ENCODE measurements around the gene NDUFS1. TPM values are rescaled to one million over a fixed set of nuclear protein-coding genes. Genes with fewer than 3 reads are reported as not detected.

The NDUFS1 gene
- total and polyA plus RNA-seq, 2 of the 8 experiments (the other 6 are each of a cell fraction or from before 2014, with no cell fraction given), result 42.1 to 97.0 TPM

DNA sequence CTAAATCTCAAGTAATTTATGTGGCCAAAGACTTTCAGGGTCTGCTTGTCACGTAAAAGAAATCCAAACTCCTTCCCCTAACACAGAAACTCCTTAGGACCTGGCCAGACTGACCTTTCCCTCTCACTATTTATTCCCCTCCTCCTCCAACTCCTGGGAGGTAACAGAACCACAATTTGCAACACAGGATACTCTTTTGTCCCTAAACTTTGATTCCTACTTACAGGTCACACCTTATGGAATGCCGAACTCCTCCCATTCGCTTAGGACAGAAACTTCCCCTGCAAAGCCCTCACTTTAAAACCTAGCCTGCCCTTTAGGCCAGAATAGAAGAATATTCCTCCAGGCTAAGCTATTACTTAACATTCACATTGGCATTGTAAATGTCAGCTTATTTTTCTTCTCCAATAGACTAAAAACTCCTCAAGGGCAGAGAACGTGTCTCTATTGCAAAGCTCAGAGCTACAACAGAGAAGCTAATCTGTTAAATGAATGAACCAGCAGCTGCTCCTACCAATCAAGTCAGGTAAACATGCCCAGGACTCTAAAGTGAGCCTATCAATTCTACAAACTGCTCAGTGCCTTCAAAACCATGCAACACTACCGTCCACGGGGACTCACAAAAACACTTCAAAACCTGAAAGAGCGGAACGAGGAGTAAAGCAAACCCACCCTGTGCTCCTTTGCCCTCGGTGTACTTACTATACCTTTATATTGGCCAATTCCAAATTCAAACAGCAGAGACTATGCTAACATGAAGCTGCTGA lies 79.4 kb downstream of the NDUFS1 start:
- Histone ChIP-seq H4K91ac (replicated peaks; ENCODE audit: insufficient read length, low read length) (peak overlapping the region; percentile 98), H3K9ac (replicated peaks in 1 of 4; ENCODE audit: extremely low read depth in 1 of 4, low read depth in 3 of 4, low read length in 3 of 4) (peak overlapping the region in 3 of 4 experiments; percentile 36 to 57 (median 42); a peak in 4 of 7 replicates), H3K79me1 (ENCODE audit: low read depth, low read length) (no peaks in the 10 kb centered on the region; the same call in 1 of the 2 replicates), H3K9me3 (ENCODE audit: insufficient read depth in 2 of 2, low read depth in 1 of 2, low read length in 1 of 2) (no peaks in the 10 kb centered on the region), H2BK5ac (ENCODE audit: low read depth, low read length) (peak overlapping the region; percentile 99), H2AFZ (ENCODE audit: low read length) (no peak overlapping the region), H2BK15ac (ENCODE audit: low read length) (0 out of 2 replicates have a peak overlapping the region, but pooled peaks have one; percentile 12), H3K27me3 (replicated peaks in 1 of 4; ENCODE audit: control insufficient read depth in 3 of 4, extremely low read depth in 1 of 4, insufficient read depth in 3 of 4, low read length in 3 of 4) (no peaks in the 10 kb centered on the region), H3K14ac (ENCODE audit: insufficient read length) (no peak overlapping the region), H3K23me2 (ENCODE audit: low read depth, low read length) (peaks cover 8% of the 10 kb centered on the region), H4K20me1 (replicated peaks in 1 of 2; ENCODE audit: control insufficient read depth in 1 of 2, insufficient read depth in 2 of 2, low read length in 2 of 2) (no peaks in the 10 kb centered on the region), H3K36me3 (ENCODE audit: control insufficient read depth in 2 of 4, insufficient read depth in 4 of 4, low read length in 3 of 4) (no peaks in the 10 kb centered on the region), H3K23ac (ENCODE audit: insufficient read length) (no peak overlapping the region), H3K4ac (replicated peaks; ENCODE audit: insufficient read length, low read depth, low read length) (no peak overlapping the region), H3K56ac (replicated peaks; ENCODE audit: insufficient read length, low read depth, low read length) (no peak overlapping the region), H2AK5ac (ENCODE audit: low read depth, low read length) (peak overlapping the region; percentile 97), H4K8ac (ENCODE audit: extremely low read depth, insufficient read depth, low read length) (no peak overlapping the region), H2BK120ac (replicated peaks; ENCODE audit: low read depth, low read length) (peak overlapping the region; percentile 8), H3K27ac (ENCODE audit: low read depth, low read length) (peak overlapping the region; percentile 77), H3K4me1 (replicated peaks in 1 of 4; ENCODE audit: control insufficient read depth in 3 of 4, insufficient read depth in 4 of 4, low read length in 3 of 4) (peaks cover 4 to 25% (median 19%) of the 10 kb centered on the region in 4 experiments; a peak in 6 of 7 replicates), H3K79me2 (ENCODE audit: control insufficient read depth in 1 of 2, insufficient read depth in 2 of 2, low read length in 2 of 2) (peaks cover 0 to 77% of the 10 kb centered on the region in 2 experiments; a peak in 3 of 4 replicates), H3K4me2 (ENCODE audit: insufficient read depth in 1 of 2, low read depth in 2 of 2, low read length in 2 of 2) (peak overlapping the region; percentile 67 to 82), H3K4me3 (ENCODE audit: extremely low read depth in 1 of 4, insufficient read depth in 2 of 4, low read depth in 3 of 4, low read length in 4 of 4) (peak overlapping the region; percentile 16 to 49 (median 26); a peak in 6 of 8 replicates), H3K18ac (ENCODE audit: extremely low read depth, low read length) (peak overlapping the region; percentile 100), H2BK12ac (ENCODE audit: low read depth, low read length) (peak overlapping the region; percentile 100), H2BK20ac (ENCODE audit: low read length) (peak overlapping the region; percentile 99), H4K5ac (ENCODE audit: insufficient read length, low read depth, low read length) (peak overlapping the region; percentile 63)
- peak in 1 of 2 experiments; percentile 69 for DNase-seq (ENCODE audit: low read depth in 1 of 2, low spot score in 2 of 2)
- 23% methylated on average over 9 of the region's 9 CpGs; no CpG with 5 or more reads in 1 of the 2 experiments for whole genome bisulfite sequencing, 2 experiments (ENCODE audit: extremely low coverage in 1 of 2, insufficient coverage in 1 of 2, insufficient read length in 1 of 2, insufficient replicate concordance in 2 of 2, low coverage in 1 of 2, low lambda C conversion rate in 2 of 2, missing lambda C conversion rate in 1 of 2)
- ChIA-PET POLR2A (ENCODE audit: partially characterized antibody) (interaction anchor here (0.5 to 1.8 kb wide), 11 partner anchors 8 to 111 kb away, joined by 3 to 9 read pairs (median 4); partner anchors contain the start of genes EEF1B2 and NDUFS1), CTCF (ENCODE audit: partially characterized antibody) (interaction anchor here (0.6 to 1.4 kb wide), 4 partner anchors 21 to 75 kb away, joined by 3 read pairs; no protein-coding TSS in a partner anchor)
- FAIRE-seq, result peak; percentile 97
- TF ChIP-seq CBX5 (IDR thresholded peaks at IDR 0.05; ENCODE audit: low read depth, low read length) (no peak), FOSL1 (IDR thresholded peaks at IDR 0.05; ENCODE audit: insufficient read depth, low read depth, low read length) (no peak), SP4 (IDR thresholded peaks at IDR 0.05; ENCODE audit: low read length) (0 out of 2 replicates have a peak, but pooled peaks have one; percentile 48), SRF (IDR thresholded peaks at IDR 0.05; ENCODE audit: low read depth, low read length) (no peak), GTF2F1 (IDR thresholded peaks at IDR 0.05; ENCODE audit: borderline replicate concordance, low read depth, low read length) (no peak), NANOG (IDR thresholded peaks at IDR 0.05; ENCODE audit: insufficient read depth, low read depth, low read length, poor library complexity, severe bottlenecking) (no peak), RNF2 (IDR thresholded peaks at IDR 0.05; ENCODE audit: borderline replicate concordance, low read depth, low read length, missing control alignments, poor library complexity, severe bottlenecking) (no peak), ASH2L (IDR thresholded peaks at IDR 0.05; ENCODE audit: low read length) (peak; percentile 74), CBX8 (IDR thresholded peaks at IDR 0.05; ENCODE audit: borderline replicate concordance, low read depth, low read length) (no peak), MAFK (IDR thresholded peaks at IDR 0.05; ENCODE audit: low read depth, low read length) (no peak), EZH2 (IDR thresholded peaks at IDR 0.05; ENCODE audit: low read depth, low read length, severe bottlenecking) (no peak)

All from H1 (cell line).